Upper lobe of left lung (tissue), 6 donors: ENCODE data around the gene FAM240A. TPM values are rescaled to one million over a fixed set of nuclear protein-coding genes. Genes with fewer than 3 reads are reported as not detected.

Experiments used
- ATAC-seq, 2 donors: fragments of 200-7000 bp; cut with Tn5 transposase; one replicate each; pipeline ENCODE4 v1.9.1; 2022; ENCODE audit warnings: mild to moderate bottlenecking in 2 of 2, moderate library complexity in 2 of 2; ENCODE audit not compliant: low FRiP score in 2 of 2
- DNase-seq, 2 donors: peaks; one replicate each; pipeline ENCODE4 v3.0.0-alpha.2; 2019 to 2020
- H3K27ac ChIP-seq, 4 donors: fragments of 200-600 bp; sonication (generic); one replicate each; pipeline ENCODE4 v1.5.1; 2016 to 2019
- H3K27me3 ChIP-seq, 4 donors: fragments of 200-600 bp; sonication (generic); one replicate each; pipeline ENCODE4 v1.5.1; 2017 to 2019
- H3K36me3 ChIP-seq, 4 donors: fragments of 200-600 bp; sonication (generic); one replicate each; pipeline ENCODE4 v1.5.1; 2016 to 2019
- H3K4me1 ChIP-seq, 4 donors: fragments of 200-600 bp; sonication (generic); one replicate each; pipeline ENCODE4 v1.5.1; 2018 to 2019
- H3K4me3 ChIP-seq, 4 donors: fragments of 200-600 bp; sonication (generic); one replicate each; pipeline ENCODE4 v1.5.1; 2017 to 2019; ENCODE audit warnings: mild to moderate bottlenecking in 2 of 4, moderate library complexity in 1 of 4
- H3K9me3 ChIP-seq, 4 donors: fragments of 200-600 bp; sonication (generic); one replicate each; pipeline ENCODE4 v1.5.1; 2018 to 2019
- CTCF ChIP-seq, 6 experiments: fragments of 450-650 bp in 4 of 6; fragments of 200-600 bp in 2 of 6; sonication (generic) in 2 of 6; IDR thresholded peaks; one replicate each; pipeline ENCODE4 v1.5.1; 2016 to 2019; ENCODE audit warnings: antibody characterized with exemption in 6 of 6
- EP300 ChIP-seq, 4 donors: sonication (generic); formaldehyde crosslinking; IDR thresholded peaks; one replicate each; pipeline ENCODE4 v1.5.1; 2017; ENCODE audit warnings: antibody characterized with exemption in 4 of 4, control low read depth in 2 of 4
- POLR2A ChIP-seq, 4 donors: fragments of 450-650 bp; IDR thresholded peaks; one replicate each; pipeline ENCODE4 v1.5.1; 2016 to 2017; ENCODE audit warnings: antibody characterized with exemption in 4 of 4, mild to moderate bottlenecking in 2 of 4
- POLR2AphosphoS5 ChIP-seq, 2 donors: sonication (generic); formaldehyde crosslinking; IDR thresholded peaks; one replicate each; pipeline ENCODE4 v1.5.1; 2017; ENCODE audit warnings: antibody characterized with exemption in 2 of 2
- WGBS, 2 donors: methylation state at CpG; one replicate each; pipeline ENCODE4 v1.1.5; 2017 to 2018; 5-methylcytosine and 5-hydroxymethylcytosine counted together
- total RNA-seq, 6 donors: library from RNA; depleted of rRNA in 4 of 6; stranded (reverse); fragments of >200 nt in 4 of 6; gene quantifications; one replicate each; pipeline versions ENCODE4 v1.1.0 to v1.2.1, GENCODE V29; 2016 to 2021
- donor health status: DM: no; HTN: no; CAD: no; lungs with moderate emphysema.
- donor health status: DM: no; HTN: yes; CAD: no; lungs with severe emphysema.

Gene FAM240A
- total RNA-seq, 6 donors from 2014 or later: not detected

- H3K36me3 ChIP-seq: no peaks in the 10 kb centered on the region
- H3K4me1 ChIP-seq: peaks cover 0 to 6% (median 2%) of the 10 kb centered on the region in 4 donors
- ATAC-seq (no peak), DNase-seq (no peak)
- 39 to 71% methylated on average over 6 to 9 of the region's 9 CpGs for WGBS, 2 donors
- H3K9me3 ChIP-seq: no peaks in the 10 kb centered on the region
- no peak overlapping the region for H3K4me3 ChIP-seq
- H3K27ac ChIP-seq: no peak overlapping the region
- no peaks in the 10 kb centered on the region for H3K27me3 ChIP-seq
- no peak for TF ChIP-seq POLR2A (IDR thresholded peaks at IDR 0.05)
- no peak for TF ChIP-seq EP300 (IDR thresholded peaks at IDR 0.05)
- TF ChIP-seq POLR2AphosphoS5 (IDR thresholded peaks at IDR 0.05): no peak
- no peak for TF ChIP-seq CTCF (IDR thresholded peaks at IDR 0.05)
These were observed 48.5 kb downstream of the FAM240A start for GRCh38 chr3:46660543-46661523.

GRCh38 chr3:46661776-46662766 lies 49.7 kb downstream of the FAM240A start:
- no peak overlapping the region for H3K27ac ChIP-seq
- WGBS, 2 donors: 83 to 84% methylated on average over 15 of the region's 15 CpGs
- TF ChIP-seq POLR2AphosphoS5 (IDR thresholded peaks at IDR 0.05) (no peak), EP300 (IDR thresholded peaks at IDR 0.05) (no peak), CTCF (IDR thresholded peaks at IDR 0.05) (no peak), POLR2A (IDR thresholded peaks at IDR 0.05) (no peak)
- no peaks in the 10 kb centered on the region for H3K9me3 ChIP-seq
- H3K4me1 ChIP-seq: peaks cover 4 to 9% (median 6%) of the 10 kb centered on the region in 4 donors
- no peak for ATAC-seq
- DNase-seq: no peak
- H3K36me3 ChIP-seq: no peaks in the 10 kb centered on the region
- no peaks in the 10 kb centered on the region for H3K27me3 ChIP-seq
- H3K4me3 ChIP-seq: no peak overlapping the region

GRCh38 chr3:46662771-46663551 lies 50.6 kb downstream of the FAM240A start:
- no peaks in the 10 kb centered on the region for H3K27me3 ChIP-seq
- TF ChIP-seq POLR2AphosphoS5 (IDR thresholded peaks at IDR 0.05): no peak
- TF ChIP-seq CTCF (IDR thresholded peaks at IDR 0.05): no peak
- no peak for TF ChIP-seq POLR2A (IDR thresholded peaks at IDR 0.05)
- no peak for TF ChIP-seq EP300 (IDR thresholded peaks at IDR 0.05)
- H3K4me1 ChIP-seq: peaks cover 4 to 9% (median 6%) of the 10 kb centered on the region in 4 donors
- H3K27ac ChIP-seq: no peak overlapping the region
- H3K36me3 ChIP-seq: no peaks in the 10 kb centered on the region
- no peak for DNase-seq
- WGBS, 2 donors: 61 to 70% methylated on average over 13 to 17 of the region's 17 CpGs
- H3K9me3 ChIP-seq: no peaks in the 10 kb centered on the region
- H3K4me3 ChIP-seq: no peak overlapping the region
- no peak for ATAC-seq

DNA sequence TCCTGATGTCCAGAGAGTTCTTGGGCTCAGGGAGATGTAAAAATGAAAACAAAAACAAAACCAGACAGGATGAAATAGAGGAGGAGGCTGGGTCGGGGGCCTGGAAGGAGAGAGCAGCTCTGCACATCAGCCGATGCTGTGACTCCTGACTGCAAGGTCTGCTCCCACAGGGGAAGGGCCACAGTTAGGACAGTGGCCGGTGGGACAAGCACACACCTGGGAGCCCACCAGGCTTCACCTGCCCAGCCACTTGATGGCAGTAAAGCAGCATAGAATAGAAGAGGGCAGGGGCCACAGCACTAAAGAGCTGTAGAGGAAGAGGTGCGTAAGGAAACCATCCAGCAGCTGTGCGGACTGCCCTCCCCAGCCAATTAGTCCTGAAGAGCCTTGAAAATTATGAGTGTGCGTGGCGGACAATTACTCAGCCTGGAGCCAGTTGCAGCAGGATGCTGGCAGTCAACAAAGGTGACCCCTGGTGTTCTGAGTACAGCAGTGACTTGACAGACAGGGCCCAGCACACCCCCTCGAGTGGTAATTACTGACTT lies 51.3 kb downstream of the FAM240A start:
- Histone ChIP-seq H3K27me3 (no peaks in the 10 kb centered on the region), H3K9me3 (no peaks in the 10 kb centered on the region), H3K4me3 (no peak overlapping the region), H3K36me3 (no peaks in the 10 kb centered on the region), H3K27ac (no peak overlapping the region), H3K4me1 (peaks cover 4 to 9% (median 6%) of the 10 kb centered on the region in 4 donors)
- TF ChIP-seq CTCF (IDR thresholded peaks at IDR 0.05): peak in 1 of 6 experiments; percentile 12
- TF ChIP-seq POLR2AphosphoS5 (IDR thresholded peaks at IDR 0.05): no peak
- ATAC-seq: no peak
- DNase-seq: no peak
- WGBS, 2 donors: 42 to 50% methylated on average over 8 of the region's 8 CpGs
